OCI-LY7 (cell line): ENCODE measurements around the gene GPR15.

Experiments used
- EZH2phosphoT487 ChIP-seq: fragments of 200-600 bp; sonication (generic); IDR thresholded peaks from 2 replicates; pipeline ENCODE4 v1.6.1; 2018; ENCODE audit warnings: low read depth, borderline replicate concordance, mild to moderate bottlenecking, mixed run types, antibody characterized with exemption, low read length, moderate library complexity, mixed read lengths
- TF ChIP-seq, protein P1 (sequence below): fragments of 200-600 bp; sonication (generic); conservative IDR thresholded peaks from 2 replicates; pipeline ENCODE4 v1.5.1; 2014; ENCODE audit warnings: mild to moderate bottlenecking, antibody characterized with exemption, low read length, moderate library complexity, mixed read lengths

DNA sequence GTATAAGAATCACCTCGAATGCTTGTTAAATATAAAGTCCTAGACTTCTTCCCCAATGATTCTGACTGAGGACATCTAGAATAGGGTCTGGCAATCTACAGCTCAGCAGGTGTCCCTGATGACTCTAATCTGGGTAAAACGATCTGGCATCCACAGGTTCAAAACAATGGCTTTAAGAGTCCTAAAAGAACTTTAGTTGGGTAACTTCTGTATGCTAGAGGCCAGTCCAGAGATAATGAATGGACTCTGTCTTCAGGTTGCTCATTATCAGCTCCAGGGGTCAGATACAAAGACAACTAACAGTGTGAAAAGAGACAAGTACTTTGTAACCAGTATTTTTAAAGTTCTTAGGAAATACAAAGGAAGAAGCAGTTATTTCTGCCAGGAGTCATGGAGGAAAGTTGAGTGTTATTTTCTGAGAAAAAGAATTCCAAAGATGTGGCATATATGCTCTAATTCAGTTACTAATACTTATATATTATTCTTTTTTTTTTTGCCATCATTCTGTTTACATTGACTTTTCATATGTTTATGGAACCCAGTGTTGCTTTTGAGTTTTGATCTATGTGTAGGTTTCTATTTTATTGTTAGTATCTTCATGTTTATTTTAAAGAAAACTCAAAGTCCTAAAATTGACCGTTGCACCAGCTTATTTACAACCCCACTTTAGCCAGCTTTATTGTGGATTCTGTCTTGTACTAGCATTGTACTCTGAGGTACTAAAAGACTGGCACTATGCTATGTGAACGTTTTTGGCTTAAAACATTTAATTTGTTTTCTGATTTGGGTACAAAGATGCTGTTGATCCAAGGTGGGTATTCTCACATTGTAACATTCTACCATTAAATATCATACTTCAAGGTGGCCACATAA, 3.1 kb upstream of the GPR15 start:
- TF ChIP-seq, protein P1, sequence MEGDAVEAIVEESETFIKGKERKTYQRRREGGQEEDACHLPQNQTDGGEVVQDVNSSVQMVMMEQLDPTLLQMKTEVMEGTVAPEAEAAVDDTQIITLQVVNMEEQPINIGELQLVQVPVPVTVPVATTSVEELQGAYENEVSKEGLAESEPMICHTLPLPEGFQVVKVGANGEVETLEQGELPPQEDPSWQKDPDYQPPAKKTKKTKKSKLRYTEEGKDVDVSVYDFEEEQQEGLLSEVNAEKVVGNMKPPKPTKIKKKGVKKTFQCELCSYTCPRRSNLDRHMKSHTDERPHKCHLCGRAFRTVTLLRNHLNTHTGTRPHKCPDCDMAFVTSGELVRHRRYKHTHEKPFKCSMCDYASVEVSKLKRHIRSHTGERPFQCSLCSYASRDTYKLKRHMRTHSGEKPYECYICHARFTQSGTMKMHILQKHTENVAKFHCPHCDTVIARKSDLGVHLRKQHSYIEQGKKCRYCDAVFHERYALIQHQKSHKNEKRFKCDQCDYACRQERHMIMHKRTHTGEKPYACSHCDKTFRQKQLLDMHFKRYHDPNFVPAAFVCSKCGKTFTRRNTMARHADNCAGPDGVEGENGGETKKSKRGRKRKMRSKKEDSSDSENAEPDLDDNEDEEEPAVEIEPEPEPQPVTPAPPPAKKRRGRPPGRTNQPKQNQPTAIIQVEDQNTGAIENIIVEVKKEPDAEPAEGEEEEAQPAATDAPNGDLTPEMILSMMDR = no peak
- TF ChIP-seq EZH2phosphoT487 = no peak
